Kidney capillary endothelial cell (primary cell): ENCODE results near the gene APOA4.

Experiments used
- DNase-seq: peaks from one replicate; pipeline ENCODE4 v3.0.0-alpha.2; 2018; ENCODE audit warnings: low spot score

The APOA4 gene

DNA sequence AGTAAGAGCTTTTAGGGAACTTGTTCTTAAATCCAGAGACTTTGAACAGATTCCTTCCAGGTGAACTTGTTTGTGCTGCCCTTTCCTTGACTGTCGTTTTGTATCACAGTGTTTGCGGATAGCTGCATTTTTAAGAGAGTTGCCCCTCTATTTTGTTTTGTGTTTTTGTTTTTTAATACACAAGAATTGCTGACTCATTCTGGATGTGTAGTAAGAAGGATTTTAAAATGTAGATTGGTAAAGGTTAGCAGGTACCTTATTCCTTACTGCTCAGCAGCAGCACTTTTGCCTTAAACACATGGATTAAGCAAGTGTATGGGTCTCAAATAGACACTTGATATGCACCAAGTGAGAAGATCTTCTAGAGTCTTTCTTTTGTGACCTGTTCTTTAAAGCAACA, 22.5 kb downstream of the APOA4 start:
- no peak for DNase-seq

DNA sequence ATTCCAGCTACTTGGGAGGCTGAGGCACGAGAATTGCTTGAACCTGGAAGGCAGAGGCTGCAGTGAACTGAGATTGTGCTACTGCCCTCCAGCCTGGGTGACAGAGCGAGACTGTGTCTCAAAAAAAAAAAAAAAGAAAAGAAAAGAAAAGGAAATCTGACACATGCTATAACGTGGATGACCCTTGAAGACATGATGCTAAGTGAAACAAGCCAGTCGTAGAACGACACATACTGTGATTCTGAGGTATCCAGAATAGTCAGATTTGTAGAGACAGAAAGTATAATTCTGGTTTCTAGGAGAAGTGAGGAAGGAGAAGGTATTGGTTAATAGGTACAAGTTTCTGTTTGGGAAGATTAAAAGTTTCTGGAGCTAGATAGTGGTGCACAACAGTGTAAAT, 24.7 kb downstream of the APOA4 start:
- no peak for DNase-seq

DNA sequence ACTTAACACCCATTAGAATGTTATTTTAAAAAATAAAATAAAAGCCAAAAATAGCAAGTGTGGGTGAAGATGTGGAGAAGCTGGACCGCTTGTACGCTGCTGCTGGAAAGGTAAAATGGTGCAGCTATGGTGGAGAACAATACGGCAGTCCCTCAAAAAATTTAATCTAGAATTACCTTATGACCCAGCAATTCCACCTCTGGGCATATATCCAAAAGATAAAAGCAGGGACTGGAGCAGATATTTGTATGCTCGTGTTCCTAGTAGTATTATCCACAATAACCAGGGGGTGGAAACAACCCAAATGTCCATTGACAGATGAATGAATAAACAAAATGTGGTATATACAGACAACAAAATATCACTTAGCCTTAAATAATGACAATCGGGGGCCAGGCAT, 25.3 kb downstream of the APOA4 start:
- DNase-seq: no peak

DNA sequence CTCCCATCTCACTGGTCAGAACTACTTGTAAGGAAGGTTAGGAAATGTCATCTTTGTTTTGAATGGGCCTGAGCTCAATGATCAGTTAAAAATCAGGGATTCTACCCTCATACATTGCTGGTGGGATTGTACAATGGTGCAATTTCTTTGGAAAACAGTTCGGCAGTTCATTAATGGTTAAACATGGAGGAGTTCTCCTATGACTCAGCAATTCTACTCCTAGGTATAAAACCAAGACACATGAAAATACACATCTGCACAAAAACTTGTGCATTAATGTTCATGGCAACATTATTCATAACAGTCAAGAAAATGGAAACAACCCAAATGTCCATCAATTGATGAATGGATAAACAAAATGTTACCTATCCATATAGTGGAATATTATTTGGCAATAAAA, 26.6 kb downstream of the APOA4 start:
- no peak for DNase-seq

DNA sequence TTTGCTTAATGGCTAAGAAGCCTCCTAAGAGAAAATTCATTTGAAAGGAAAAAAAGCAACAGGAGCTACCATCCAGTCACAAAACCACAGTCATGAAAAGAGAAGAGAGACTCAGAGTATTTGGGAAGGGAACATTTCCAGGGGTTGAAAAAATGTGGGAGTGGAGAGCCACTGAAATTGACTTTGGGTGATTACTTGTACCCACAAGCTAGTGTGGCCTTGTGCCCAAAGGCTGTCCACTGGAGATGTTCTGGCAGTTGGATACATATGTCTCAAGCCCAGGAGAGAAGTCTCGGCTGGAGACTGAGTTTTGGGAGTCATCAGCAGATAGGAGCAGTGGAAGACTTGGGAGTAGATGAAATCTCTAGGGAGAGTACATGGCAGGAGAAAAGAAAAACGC, 28.3 kb downstream of the APOA4 start:
- no peak for DNase-seq

DNA sequence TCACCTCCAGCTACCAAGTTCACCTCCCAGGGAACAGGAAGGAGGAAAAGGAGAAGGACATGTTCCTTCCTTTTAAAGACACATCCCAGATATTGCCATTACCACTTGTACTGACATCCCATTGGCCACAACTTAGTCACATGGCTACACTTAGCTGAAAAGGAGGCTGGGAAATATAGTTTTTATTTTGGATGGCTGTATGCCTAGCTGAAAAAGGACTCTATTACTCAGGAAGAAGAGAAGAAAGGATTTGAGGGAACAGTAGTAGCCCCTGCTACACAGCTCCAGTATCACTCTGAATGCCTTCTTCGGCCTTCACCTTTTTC, 29.4 kb downstream of the APOA4 start:
- DNase-seq: no peak

DNA sequence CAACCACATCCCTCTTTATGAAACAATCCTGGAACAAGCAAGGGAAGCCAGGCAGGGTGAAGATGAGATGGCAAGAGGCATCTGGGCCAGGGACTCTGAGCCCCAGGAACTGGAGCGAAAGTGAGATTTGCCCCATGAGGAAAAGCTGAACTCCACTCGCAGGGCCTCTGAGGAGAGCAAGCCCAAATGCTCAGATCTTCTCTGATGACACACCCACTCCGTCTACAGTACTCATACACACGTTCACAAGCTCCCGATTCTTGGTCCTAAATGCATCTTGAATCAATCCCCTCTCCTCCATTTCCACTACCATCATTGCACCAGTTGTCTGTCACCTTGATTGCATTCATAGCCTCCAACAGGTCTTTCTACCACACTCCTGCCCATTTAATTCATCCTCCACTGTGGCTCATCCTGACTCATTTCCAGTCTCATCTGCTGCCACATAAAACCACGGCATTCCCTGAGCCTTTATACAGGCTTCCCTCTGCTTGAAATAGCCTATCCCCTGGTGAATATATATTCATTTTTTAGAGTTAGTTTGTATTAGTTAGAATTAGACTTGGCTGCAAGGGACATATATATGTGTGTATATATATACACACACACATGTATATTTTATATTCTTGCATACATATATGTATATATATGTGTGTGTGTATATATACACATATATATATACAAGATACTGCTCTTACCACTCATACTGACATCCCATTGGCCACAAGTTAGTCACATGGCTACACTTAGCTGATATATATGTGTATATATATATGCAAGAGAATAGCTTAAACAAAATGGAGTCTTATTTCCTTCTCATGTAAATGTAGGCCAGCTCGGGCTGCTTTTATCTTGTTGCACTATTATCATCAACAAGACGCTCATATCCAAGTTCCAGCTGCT, 30.0 kb downstream of the APOA4 start:
- peak; percentile 64 for DNase-seq

DNA sequence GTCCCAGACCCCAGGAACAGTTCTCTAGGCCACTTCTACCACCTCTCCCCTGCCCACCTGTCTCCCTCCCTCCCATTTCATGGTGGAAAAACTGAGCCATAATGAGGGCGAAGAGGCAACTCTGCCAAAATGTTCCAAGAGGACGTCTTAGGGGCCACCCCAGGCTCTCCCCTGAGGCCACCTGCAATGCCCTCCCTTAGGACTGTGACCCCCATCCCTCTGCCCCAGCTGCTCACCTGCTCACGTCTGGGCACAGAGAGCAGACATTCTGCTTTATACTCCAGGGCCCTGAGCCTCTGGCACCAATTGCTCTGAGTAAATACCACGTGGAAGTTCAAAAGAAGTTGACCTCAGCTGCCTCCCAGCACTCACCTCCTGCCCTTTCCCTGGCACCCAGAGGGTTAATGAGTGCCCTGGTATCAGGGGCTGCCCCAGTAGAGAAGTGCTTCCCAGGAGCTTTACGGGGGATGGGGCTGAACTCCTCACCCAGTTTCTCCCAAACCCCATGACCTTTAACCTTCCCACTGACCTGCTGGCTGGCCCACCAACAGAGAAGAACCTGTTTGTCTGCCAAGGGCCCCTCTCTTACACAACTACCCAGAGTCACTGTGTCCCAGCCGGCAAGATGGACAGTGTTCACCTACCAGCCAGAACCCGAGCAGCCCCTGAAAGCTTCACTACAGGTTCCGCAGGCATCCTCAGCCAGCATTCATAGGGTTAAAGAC, 30.8 kb downstream of the APOA4 start:
- DNase-seq: no peak

DNA sequence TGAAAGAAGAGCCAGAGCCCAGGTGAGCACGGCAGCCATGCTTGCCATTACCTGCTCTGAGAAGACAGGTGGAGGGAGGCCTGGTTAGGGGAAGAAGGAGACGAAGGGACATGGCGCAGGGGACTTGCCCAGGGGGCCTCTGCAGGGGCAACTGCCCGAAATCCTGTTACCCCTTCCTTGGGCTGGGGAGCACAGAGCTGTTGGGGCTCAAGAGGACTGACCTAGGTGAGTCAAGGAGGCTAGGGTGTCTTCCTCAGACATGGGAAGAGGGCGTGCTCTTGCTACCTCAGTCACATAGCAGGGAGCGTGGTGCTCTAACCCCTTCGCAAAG, 31.3 kb downstream of the APOA4 start, which contains the start of gene APOA5:
Gene APOA5 (minus strand): TSS at position 67 of the 331 bp plus-strand sequence. CDS start 19 bp downstream, at position 48.
- DNase-seq: no peak

DNA sequence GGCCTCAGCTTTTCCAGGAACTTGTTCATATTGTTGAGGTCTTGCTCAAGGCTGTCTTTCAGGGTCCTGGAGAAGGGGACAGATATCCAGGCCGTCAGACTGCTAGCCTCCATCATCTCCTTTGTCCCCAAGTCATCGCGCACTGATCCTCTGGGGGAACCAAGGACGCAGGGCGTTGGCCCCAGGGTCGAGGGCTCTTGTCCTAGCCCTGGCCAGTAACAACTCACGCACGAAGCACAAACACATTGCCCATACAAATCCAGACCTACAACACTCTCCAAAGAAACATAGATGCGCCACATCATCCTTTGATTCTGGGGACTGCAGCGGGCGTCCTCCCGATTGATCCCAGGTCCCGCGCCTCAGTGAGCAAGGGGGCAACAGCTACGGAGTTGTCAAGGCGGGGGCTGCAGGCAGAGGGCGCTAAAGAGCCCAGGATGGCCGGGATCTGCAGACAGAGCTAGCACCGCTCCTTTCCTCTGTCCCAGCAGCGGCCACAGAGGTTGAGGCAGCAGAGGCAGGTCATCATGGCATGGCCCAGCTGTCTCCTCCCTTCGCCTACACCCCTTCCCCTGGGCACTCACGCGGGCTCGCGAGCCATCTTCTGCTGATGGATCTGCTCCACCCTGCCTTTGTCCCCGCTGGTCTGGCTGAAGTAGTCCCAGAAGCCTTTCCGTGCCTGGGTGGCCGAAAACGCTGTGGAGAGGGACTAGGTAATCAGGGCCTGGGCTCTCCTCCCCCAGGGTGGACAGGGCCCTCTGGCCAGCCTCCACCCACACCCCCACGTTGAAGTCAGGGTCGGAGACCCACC, 31.9 kb downstream of the APOA4 start:
- peak; percentile 74 for DNase-seq

DNA sequence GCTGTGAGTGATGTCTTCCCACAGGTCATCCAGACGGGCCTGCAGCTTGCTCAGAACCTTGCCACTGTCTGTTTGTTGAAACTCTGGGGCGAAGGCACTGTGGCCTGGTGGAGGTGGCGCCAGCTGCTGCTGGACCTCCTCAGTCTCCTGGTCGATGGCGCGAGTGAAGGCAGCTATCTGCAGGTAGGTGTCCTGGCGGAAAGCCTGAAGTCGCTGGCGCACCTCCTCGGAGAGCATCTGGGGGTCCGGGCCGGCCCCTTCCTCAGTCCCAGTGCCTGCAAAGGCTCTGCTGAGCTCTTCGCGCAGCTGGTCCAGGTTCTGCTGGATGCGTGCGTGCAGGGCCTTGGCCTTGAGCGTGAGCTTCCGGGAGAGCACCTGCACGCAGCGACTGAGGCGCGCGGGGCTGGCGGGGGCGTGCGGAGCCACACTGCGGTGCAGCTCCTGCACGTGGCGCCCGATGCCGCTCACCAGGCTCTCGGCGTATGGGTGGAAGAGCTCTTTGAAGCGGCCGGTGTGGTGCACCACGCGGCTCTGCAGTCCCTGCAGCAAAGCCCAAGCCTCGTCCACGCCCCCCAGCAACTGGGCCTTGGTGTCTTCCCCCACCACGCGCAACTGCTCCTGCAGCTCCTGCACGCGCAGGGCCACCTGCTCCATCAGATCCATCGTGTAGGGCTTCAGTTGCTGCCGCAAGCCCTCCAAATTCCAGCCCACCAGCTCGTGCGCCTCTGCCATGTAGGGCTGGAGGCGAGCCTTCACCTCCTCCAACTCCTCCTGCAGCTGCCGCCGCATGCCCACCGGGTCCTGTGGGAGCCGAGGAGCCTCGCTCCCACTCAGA, 32.7 kb downstream of the APOA4 start:
- DNase-seq: no peak

DNA sequence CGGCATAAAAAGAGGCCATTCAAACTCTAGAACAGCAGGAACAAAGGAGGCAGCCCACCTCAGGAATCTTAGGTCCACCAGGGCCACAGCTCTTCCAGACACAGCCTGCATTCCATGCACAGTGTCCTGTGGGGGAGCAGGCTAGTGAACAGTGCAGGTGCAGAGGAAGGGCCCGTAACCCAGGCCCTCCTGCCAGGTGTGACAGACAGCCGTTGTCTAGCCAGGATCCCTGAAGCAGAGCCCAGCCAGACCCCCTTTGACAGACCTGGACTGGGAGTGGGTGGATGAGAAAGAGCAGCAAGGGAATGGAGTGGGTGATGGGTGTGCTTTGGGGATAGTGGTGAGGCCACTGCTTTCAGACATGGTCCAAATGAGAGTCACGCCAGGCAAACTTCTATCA, 34.1 kb downstream of the APOA4 start:
- no peak for DNase-seq

DNA sequence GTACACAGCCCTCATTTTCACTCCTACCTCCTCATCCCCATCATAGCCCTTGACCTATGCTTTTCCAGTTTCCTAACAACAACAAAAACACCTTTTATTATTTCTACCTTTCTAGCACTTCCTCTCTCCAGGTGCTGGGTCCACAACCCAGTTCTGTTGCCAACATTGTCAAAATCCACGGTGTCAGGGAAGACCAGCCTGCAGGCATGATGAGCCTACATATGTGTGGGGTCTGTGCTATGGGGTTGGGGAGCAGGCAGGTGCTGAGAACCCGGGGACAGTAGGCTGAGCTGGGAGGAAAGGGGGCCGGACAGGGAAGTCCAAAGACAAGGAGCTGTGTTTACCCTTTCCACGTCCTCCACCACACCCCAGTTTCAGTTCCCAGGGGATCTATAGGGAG, 34.6 kb downstream of the APOA4 start:
- no peak for DNase-seq

DNA sequence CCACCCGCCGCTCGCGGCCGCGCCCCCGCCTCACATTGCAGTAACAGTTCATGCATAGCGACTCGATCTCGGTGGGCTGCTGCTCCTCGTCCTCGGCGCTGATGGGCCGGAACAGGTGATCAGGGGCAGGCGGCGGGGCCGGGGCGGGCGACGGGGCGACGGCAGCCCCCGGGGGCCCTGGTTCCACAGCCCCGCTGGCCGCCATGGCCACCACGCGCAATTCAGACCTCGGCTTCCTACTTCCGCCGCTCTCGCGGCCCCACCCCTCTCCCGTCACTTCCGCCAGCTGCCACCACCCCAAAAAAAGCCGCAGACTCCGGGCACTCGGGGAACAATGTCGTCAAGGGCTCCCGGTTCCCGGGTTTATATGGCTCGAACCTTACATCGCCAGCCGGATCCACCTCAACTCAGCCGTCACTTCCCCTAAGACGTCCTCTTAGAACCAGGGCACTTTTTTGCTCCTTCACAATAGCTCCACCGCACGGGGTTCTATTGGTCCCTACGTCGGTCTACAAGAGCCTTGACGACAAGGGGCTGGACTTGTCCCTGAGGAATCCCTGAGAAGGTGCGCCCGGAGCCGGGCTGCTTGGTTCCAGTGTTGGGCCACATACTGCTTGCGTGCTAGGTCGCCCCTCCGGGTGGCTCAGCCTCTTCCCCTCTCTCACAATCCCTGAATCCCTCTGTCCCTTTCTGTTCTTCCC, 35.2 kb downstream of the APOA4 start, which contains the start of gene ZPR1:
Gene ZPR1 (minus strand): TSS at position 238 of the 701 bp plus-strand sequence. CDS start 33 bp downstream, at position 205.
- DNase-seq: peak; percentile 59

DNA sequence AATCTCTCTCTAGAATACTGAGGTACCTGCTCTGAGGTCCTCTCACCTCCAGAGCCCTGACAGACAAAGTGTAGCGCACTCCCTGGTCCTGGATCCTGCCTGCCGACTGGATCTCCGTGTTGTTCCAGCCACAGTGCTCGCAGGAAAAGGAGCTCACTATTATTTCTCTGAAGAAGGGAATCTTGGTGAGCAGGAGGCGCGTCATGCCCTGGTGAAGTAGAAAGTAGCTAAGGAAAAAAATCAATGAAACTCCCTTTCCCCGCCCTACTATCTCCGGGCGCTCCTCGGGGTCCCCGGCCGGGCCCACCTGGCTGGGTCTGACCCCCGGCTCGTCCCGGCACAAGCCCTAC, 35.7 kb downstream of the APOA4 start:
- no peak for DNase-seq

DNA sequence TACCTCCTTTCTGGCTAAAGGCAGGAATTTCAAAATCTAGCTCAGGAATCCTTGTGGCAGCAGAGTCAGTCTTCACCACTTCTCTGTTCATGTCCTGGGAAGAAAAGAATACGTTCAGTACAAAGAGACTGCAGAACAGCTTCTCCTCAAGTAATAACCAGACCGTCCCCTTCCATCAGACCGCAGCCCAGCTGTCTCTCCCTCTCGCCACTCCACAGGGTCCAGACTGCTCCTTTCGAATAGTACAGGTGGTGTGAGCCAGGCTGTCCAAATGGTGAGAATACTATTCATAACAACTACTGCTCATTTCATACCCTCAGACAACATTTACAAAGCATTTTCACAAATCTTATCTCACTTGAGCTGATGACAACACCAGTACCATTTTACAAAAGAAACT, 36.1 kb downstream of the APOA4 start:
- no peak for DNase-seq

DNA sequence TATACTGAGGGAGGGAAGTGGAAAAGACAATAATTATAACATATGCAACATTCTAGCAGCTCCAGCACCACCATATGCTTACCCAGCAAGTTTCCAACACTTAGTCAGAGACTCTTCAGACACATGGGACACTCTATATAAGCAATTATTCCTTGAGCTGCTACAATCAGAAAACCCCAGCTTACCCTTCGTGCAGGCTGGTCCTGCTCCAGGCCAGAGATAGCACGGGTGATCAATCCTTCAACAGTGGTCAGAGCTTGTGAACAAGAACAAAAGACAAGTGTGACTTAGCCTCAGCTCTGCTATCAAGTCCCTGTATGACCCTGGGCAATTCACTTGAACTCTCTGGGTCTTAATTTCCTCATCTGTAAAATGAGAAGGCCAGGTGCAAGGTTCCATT, 36.8 kb downstream of the APOA4 start:
- DNase-seq: no peak

DNA sequence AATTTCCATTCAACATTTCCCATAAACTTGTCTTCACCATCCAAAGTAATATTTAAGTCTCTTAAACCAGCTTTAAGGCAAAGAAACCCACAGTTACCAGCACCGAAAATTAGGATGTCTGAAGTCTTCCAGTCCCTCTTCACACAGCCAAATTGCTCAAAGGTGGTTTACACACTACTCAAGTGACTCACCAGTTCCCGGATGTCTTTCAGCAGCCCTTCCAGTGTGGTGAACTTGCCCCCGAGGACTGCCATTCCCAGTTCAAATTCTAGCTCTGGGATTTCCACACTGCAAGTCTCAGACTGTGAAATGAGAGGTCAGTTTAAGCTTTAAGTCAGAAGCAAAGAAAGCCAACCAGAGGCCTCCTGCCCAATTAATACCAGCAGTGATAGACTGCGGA, 40.4 kb downstream of the APOA4 start:
- no peak for DNase-seq

DNA sequence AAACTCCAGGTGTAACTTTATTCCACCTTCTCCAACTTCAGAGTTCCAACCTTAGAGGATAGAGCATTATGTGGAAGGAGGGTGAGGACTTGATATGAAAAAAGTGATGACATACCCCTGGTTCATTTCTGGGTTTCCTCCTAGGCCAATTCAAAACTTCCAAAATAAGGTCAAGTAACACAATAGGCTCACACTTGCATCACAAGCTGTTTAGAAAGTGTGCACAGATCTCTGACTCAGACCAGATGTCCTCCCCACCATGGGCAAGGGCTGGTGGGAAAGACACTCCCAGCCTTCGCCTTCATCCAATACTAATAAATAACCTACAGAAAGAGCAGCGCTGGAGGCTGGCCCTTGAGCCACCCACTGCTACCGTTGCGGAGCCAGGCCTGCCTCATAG, 44.5 kb downstream of the APOA4 start:
- no peak for DNase-seq

DNA sequence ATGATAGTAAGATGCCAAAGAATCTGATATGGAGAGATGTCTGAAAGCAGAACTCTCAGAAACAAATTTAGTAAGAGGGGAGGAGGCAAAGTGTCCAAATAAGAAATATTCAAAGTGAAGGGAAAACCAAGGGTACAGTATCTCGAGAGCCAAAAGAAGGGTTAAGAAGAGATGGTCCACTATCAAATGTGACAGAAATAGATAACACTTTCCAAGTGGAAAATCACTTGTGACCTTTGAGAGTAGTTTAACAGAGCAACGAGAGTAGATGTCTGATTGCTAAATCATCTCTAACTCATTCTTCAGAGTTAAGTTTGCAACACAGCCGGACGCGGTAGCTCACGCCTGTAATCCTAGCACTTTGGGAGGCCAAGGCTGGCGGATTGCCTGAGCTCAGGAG, 46.0 kb downstream of the APOA4 start:
- no peak for DNase-seq

DNA sequence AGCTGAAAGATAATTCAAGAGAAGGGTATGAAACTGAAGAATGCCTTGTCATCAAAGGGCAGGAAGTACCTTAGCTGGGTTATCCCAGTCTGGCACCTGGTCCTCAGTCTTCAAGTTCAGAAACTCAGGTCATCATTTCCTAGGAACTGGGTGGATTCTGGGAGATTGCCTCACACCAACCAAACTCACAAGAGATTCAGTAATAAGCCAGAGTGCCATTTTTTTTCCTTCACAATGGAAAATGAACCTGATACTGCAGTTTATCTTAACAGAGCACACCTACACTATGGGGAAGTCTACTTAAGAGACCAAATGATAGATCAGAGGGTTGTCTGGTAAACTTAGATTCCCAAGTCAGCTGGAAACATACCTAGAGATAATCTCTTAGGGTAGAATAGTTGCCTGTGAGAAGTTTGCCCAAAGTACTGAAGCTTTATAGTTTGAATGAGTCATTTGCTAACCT, 46.6 kb downstream of the APOA4 start:
- no peak for DNase-seq
